GM21576 (cell line): Measurements from ENCODE around the gene RPLP2.

Experiments used
- ATAC-seq: cut with Tn5 transposase; IDR thresholded peaks from one replicate; pipeline ENCODE4 v1.9.1; 2021; ENCODE audit warnings: mild to moderate bottlenecking, moderate library complexity; ENCODE audit not compliant: unreplicated experiment

Gene RPLP2

DNA sequence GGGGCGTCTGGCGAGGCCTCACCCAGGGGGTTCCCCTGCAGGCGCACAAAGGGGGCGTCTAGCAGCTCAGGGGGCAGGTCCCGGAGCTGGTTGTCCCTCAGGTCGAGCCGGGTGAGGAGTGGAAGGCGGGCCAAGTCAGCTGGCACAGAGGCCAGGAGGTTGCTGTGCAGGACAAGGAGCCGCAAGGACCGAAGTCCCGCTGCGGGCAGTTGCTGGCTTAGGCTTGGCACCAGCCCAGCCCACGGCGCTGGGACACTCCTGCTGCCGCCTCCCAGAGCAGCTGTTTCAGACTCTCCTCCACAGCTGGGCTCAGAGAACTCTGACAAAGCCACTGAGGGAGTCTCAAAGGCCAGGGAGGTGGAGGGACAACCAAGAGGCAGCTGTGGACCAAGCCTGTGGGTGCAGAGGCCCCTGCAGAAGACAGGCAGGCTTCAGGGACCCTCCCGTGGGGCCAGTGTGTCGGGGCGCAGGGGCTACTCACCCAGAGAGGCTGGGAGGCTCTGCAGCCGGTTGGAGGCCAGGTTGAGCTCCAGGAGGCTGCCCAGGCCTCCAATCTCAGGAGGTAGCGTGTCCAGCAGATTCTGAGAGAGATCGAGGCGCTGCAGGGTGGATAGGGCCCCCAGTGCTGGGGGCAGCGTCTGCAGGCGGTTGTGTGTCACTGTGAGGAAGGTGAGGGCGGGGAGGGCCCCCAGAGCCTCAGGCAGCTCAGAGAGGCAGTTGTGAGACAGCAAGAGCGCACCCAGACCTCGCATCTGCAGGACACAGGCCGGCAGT, 6.9 kb upstream of the RPLP2 start:
- no peak for ATAC-seq

- no peak for ATAC-seq
Measured at GRCh38 chr11:803467-803742, 6.4 kb upstream of the RPLP2 start.

DNA sequence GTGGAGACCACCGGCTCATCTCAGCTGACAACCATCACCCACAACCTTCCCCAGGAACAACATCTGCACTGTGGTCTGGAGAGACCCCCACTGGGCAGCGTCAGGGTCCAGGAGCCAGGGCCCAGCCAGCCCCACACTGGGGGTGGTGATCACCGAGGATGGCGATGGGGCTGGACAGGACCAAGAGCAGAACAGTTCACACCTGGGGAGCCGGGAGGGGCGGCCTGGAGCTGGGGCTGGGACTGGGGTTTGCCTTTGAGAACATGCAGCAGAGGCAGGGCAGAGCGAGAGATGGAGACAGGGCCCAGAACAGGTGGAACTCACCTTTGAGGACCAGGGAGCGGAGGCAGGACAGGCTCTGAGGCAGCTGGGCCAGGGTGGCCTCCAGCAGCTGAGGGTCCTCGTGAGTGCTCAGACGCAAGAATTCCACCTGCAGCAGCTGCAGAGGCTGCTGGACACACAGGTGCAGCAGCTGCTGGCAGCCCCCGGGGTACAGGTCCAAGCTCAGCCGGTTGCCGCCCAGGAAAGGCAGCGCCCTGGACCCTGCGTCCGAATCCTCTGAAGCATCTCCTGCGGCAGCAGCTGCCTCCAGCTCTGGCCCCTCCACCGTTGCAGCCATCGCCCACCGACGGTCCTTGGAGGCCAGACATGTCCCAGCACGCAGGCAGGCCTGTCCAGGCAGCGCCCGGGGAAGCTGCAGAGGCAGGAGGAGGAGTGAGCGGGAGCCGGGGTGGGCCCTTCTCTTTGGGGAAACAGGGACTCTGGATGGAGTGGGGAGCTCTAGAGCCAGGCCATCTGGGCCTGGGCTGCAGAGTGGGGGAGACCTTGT, 5.8 kb upstream of the RPLP2 start:
- no peak for ATAC-seq

DNA sequence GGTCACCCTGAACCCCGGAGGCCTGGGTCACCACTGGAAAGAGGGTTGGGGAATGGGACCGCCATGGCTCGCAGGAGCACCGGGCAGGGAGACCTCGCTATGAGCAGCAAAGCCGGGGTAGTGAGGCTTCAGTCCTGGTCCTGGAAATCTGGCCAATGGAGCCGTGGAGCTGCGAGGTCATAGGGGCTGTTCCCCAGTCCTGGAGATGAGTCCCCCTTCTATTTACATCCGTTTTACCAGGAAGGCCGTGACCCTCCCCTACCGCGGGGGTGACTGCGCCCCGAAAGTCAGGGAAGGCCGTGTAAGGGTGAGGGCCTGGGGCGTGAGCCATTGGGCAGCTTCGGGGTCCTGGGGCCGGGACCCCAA, 5.2 kb upstream of the RPLP2 start:
- no peak for ATAC-seq

DNA sequence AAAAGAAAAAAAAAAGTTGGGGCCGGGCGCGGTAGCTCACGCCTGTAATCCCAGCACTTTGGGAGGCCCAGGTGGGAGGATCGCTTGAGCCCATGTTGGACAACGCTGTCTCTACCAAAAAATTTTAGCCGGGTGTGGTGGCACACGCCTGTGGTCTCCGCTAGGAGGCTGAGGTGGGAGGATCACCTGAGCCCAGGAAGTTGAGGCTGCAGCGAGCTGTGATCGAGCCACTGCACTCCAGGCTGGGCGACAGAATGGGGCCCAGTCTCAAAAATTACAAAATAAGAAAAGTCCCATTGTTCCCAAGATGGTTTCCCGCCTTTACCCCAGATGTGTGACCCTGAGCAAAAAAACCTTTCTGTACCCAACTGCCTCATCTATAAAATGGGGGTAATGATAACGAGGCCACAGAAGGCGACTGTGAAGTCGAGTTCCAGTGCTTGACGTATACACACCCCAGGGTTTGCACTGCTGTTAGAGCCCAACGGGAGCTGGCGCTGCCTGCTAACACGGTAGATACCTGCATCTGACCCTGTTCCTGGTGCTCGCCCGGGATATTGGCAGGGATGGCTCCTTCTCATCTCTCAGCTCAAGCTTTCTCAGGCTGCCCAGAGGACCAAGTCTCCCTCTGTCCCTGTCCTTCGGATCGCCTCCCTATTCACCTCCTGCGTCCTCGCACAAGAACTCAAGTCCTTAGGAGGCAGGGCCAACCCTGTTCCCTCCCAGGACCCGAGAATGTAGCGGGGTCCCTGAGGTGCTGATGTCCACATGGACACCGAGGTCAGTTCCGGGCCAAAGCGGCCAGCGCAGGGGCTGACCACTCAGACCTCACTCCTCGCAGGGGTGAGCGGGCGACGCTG, 1.1 kb upstream of the RPLP2 start:
- no peak for ATAC-seq

DNA sequence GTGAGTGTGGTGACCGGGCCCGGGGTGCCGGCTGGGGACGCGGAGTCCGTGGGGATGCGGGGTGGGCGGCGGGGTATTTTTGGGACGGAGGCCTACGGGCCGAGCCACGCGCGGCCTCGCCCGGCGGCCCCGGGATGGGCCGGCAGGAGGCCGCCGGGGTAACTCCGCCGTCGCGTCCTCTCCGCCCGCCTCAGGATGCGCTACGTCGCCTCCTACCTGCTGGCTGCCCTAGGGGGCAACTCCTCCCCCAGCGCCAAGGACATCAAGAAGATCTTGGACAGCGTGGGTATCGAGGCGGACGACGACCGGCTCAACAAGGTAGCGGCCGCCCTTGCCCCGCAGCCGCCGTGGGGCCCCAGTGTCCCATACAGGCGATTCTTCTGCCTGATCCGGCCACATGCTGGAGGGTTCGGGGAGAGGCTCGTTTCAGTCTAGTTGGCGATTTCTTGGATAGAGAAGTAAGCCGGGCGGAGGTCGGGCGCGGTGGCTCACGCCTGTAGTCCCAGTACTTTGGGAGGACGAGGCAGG, 337 bp downstream of the RPLP2 start:
- ATAC-seq = no peak

DNA sequence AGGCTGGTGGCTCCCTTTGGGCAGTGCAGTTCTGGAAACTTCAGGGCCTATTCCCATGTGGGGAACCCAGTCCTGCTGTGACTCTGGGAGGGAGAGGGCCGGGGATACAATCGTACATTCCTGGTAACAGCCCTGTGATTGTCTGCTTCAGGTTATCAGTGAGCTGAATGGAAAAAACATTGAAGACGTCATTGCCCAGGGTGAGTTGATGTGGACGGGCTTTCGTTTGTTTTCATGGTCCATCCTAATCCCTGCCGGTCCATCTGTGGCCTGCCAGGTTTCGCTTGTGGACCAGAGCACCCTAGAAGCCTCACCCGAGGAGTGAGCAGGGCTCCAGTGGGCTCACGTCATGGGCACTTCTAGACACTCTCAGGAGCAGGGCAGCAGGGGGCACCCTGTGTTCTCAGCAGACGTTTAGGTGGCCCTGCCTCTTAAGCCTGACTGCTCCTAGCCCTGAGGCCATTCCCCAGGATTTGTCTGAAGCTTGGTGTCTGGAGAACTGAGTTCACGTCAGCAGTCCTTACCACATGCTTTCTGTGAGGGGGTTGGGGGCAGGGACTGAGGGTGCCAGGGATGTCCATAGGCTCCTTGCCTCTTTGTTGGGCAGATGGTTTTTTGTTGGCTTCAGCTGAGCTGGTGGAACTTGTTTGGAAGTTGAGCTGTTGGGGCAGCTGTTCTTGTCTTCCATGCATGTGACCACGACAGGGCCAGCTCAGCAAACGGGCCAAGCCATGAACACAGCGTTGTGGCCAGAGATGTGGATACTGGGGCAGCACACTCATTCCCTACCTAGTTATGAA, 1.9 kb downstream of the RPLP2 start:
- ATAC-seq = no peak

GRCh38 chr11:812390-812789, 2.6 kb downstream of the RPLP2 start:
- ATAC-seq = no peak

DNA sequence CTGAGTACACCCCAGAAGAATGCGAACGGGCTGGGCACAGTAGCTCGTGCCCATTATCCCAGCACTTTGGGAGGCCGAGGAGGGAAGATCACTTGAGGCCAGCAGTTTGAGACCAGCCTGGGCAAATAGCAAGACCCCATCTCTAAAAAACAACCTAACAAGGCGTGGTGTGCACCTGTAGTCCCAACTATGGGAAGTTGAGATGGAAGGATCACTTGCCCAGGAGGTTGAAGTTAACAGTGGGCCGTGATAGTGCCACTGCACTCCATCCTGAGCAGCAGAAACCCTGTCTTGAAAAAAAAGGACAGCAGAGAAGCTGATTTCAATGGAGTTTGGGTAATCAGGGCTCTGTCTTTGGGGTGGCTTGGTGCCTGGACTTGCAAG, 3.3 kb downstream of the RPLP2 start:
- ATAC-seq = no peak

DNA sequence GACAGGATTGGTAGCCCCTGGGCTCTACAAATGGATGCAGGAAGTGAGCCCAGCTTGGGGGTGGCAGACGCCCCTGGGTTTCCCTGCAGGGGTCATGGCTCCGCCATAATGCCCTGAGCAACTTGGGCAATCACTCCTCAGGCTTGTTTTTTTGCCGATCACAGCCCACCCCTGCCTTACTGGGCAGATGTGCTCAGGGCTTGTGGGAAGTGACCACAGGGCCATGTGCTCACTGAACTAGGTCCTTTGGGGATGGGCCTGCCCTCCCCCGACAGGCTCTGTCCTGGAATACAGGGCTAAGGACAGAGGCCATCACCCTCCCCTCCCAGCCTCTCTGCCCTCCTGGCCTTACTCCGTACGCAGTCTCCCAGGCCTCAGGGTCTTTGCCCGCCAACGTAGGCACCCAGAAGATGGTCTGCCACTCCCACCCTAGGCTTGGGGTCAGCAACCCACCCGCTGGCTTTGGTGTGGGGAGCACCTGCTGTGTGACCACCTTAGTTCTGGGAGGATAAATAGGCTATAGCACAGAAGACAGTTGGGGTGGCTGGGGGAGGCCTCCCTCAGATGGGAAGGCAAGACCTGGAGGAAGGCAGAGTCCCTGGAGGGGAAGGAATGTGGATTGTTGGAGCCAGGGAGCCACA, 3.8 kb downstream of the RPLP2 start:
- ATAC-seq = no peak

- ATAC-seq = no peak
Measured at GRCh38 chr11:815675-816432, 6.1 kb downstream of the RPLP2 start.

- ATAC-seq = no peak
Measured at GRCh38 chr11:816433-816779, 6.6 kb downstream of the RPLP2 start.

DNA sequence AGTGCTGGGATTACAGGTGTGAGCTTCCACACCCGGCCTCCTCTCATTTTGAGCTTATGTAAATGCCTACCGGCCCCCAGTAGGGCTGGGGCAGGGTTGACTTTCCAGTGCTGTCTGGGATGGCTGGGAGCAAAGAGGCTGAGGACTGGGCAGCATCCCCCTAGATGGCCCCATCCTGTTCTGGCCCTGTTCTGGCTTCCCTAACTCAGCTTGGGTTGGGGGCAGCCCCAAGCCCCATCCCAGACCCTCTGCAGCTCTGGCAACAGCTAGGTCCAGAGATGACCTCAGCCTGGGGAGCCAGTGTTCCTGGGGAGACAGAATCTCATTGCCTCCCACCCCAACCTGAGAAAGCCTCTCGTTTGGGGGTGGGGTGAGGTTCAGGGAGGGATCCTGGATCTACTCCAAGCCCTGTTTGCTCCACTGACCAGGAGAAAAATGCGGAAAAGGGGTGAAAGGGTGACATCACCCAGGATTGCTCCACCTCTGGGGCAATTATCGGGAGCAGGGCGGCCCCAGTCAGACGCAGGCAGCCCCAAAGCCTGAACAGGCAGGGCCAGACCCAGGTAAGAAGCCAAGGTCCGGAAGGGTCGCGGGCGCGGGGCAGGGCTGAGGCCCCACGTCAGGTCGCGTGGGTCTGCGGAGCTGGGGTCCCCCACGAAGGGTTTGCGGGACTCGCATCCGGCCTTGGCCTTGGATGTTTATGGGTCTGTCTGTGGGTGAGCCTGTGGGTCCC, 8.8 kb downstream of the RPLP2 start, which contains the start of gene PNPLA2:
Gene PNPLA2, plus strand, starts transcription at position 519 of the 733 bp plus-strand sequence. CDS start 805 bp downstream, outside the sequence.
- ATAC-seq = no peak

DNA sequence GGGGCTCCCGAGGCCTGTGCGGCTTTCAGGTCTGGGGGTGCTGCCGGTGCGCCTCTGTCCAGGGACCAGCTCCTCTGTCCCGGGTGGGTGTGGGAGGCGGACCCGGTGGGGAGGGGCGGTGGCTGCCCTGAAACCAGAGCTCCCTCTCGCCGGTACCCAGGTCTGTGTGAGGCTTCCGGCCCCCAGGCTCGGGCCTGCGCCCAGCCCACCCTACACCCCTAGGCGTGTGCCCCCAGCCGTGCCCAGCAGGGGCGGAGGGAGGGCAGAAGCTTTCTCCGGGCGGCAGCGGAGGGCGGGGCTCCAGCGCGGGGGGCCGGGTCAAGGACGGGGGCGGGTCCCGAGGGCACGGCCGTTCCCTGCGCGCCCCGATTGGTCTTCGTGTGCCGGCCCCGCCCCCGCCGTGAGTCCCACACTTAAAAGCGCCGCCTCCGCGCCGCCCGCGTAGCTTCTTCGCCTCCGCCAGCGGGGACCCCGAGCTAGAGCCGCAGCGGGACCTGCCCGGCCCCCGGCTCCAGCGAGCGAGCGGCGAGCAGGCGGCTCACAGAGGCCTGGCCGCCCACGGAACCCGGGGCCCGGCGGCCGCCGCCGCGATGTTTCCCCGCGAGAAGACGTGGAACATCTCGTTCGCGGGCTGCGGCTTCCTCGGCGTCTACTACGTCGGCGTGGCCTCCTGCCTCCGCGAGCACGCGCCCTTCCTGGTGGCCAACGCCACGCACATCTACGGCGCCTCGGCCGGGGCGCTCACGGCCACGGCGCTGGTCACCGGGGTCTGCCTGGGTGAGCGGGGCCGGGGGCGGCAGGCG, 9.6 kb downstream of the RPLP2 start:
- ATAC-seq = peak; percentile 59

DNA sequence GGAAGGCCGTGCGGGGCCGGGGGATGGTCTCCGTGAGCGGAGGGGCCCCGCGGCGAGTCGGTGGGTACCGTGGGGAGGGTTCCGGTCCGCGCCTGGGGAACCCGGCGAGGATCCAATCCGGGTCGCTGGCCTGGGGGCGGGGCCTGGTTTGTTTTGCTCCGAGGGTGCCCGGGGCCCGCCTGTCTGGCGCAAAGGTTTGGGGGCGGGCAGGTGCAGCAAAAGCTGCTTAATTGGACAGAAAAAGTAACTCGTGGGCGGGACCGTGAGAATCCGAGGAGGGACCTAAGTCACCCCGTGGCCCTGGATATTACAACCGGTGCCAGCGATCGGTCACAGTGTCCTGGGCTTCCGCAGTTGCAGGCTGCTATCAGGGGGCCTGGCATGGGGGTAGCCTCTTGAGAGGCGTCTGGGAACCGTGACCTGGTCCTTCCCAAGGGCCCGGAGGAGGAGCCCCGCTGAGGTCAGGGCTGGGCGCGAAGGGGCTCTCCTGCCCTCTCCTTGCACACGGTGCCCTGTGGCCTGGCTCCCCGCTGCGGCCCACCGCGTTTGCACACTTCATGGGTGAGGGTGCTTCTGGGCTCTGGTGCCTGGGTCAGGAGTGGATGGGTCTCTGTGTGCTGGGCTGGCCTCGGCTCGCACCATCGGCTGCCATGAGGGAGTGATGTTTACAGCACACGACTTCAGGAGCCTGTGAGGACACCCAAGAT, 10.3 kb downstream of the RPLP2 start:
- peak; percentile 62 for ATAC-seq

GRCh38 chr11:820655-821511, 11.1 kb downstream of the RPLP2 start:
- no peak for ATAC-seq
